Measurements from ENCODE around the gene TPX2.
A peak's percentile ranks its signal among the peaks of the same experiment; 100 is the strongest.

The TPX2 gene

GRCh38 chr20:31704225-31705119 lies 34.6 kb upstream of the TPX2 start:
- Mint-ChIP-seq H3K36me3 (peaks cover 67% of the 10 kb centered on the region), H3K27me3 (no peaks in the 10 kb centered on the region), H3K4me3 (no peak overlapping the region), H3K27ac (peak overlapping the region; percentile 77), H3K4me1 (peaks cover 76% of the 10 kb centered on the region), H3K9me3 (no peaks in the 10 kb centered on the region)
- no peak for ATAC-seq

- H3K4me3 Mint-ChIP-seq, result no peak overlapping the region
- peak overlapping the region; percentile 77 for H3K27ac Mint-ChIP-seq
- ATAC-seq, result no peak
- H3K4me1 Mint-ChIP-seq, result peaks cover 75% of the 10 kb centered on the region
- peaks cover 69% of the 10 kb centered on the region for H3K36me3 Mint-ChIP-seq
- H3K27me3 Mint-ChIP-seq, result no peaks in the 10 kb centered on the region
- H3K9me3 Mint-ChIP-seq, result no peaks in the 10 kb centered on the region
Observed at GRCh38 chr20:31705191-31705590, 33.9 kb upstream of the TPX2 start.

- peaks cover 67% of the 10 kb centered on the region for H3K36me3 Mint-ChIP-seq
- peaks cover 75% of the 10 kb centered on the region for H3K4me1 Mint-ChIP-seq
- H3K4me3 Mint-ChIP-seq, result peak overlapping the region; percentile 21
- peak overlapping the region; percentile 77 for H3K27ac Mint-ChIP-seq
- no peaks in the 10 kb centered on the region for H3K9me3 Mint-ChIP-seq
- ATAC-seq, result peak; percentile 89
- no peaks in the 10 kb centered on the region for H3K27me3 Mint-ChIP-seq
Observed at GRCh38 chr20:31705598-31706597, 33.2 kb upstream of the TPX2 start.

- peak overlapping the region; percentile 21 for H3K4me3 Mint-ChIP-seq
- ATAC-seq, result no peak
- H3K9me3 Mint-ChIP-seq, result no peaks in the 10 kb centered on the region
- H3K27me3 Mint-ChIP-seq, result no peaks in the 10 kb centered on the region
- H3K27ac Mint-ChIP-seq, result peak overlapping the region; percentile 77
- peaks cover 76% of the 10 kb centered on the region for H3K4me1 Mint-ChIP-seq
- H3K36me3 Mint-ChIP-seq, result peaks cover 66% of the 10 kb centered on the region
Observed at GRCh38 chr20:31706607-31707257, 32.4 kb upstream of the TPX2 start.

GRCh38 chr20:31707258-31707615 lies 31.9 kb upstream of the TPX2 start:
- Mint-ChIP-seq H3K4me1 (peaks cover 73% of the 10 kb centered on the region), H3K36me3 (peaks cover 61% of the 10 kb centered on the region), H3K27ac (peak overlapping the region; percentile 77)

GRCh38 chr20:31707994-31708735 lies 30.9 kb upstream of the TPX2 start:
- H3K4me3 Mint-ChIP-seq, result no peak overlapping the region

More at GRCh38 chr20:31707258-31707615, 31.9 kb upstream of the TPX2 start:
- ATAC-seq, result no peak
- Mint-ChIP-seq H3K27me3 (no peaks in the 10 kb centered on the region), H3K9me3 (no peaks in the 10 kb centered on the region), H3K4me3 (no peak overlapping the region)

GRCh38 chr20:31708736-31709534 lies 30.2 kb upstream of the TPX2 start:
- Mint-ChIP-seq H3K4me1 (peaks cover 90% of the 10 kb centered on the region), H3K27ac (peak overlapping the region; percentile 6), H3K9me3 (no peaks in the 10 kb centered on the region), H3K36me3 (peaks cover 76% of the 10 kb centered on the region), H3K27me3 (no peaks in the 10 kb centered on the region), H3K4me3 (no peak overlapping the region)
- ATAC-seq, result no peak

More at GRCh38 chr20:31707994-31708735, 30.9 kb upstream of the TPX2 start:
- H3K36me3 Mint-ChIP-seq, result peaks cover 69% of the 10 kb centered on the region
- no peaks in the 10 kb centered on the region for H3K9me3 Mint-ChIP-seq
- ATAC-seq, result no peak
- no peaks in the 10 kb centered on the region for H3K27me3 Mint-ChIP-seq
- no peak overlapping the region for H3K27ac Mint-ChIP-seq
- H3K4me1 Mint-ChIP-seq, result peaks cover 82% of the 10 kb centered on the region

- no peak for ATAC-seq
- peak overlapping the region; percentile 33 for H3K27ac Mint-ChIP-seq
- H3K36me3 Mint-ChIP-seq, result peaks cover 80% of the 10 kb centered on the region
- peak overlapping the region; percentile 19 for H3K4me3 Mint-ChIP-seq
- no peaks in the 10 kb centered on the region for H3K9me3 Mint-ChIP-seq
- no peaks in the 10 kb centered on the region for H3K27me3 Mint-ChIP-seq
- H3K4me1 Mint-ChIP-seq, result peaks cover 90% of the 10 kb centered on the region
Observed at GRCh38 chr20:31709939-31710338, 29.2 kb upstream of the TPX2 start.

- H3K4me3 Mint-ChIP-seq, result peak overlapping the region; percentile 23
Observed at GRCh38 chr20:31710423-31711108, 28.5 kb upstream of the TPX2 start.

GRCh38 chr20:31711179-31712111 lies 27.6 kb upstream of the TPX2 start:
- Mint-ChIP-seq H3K27ac (no peak overlapping the region), H3K36me3 (peaks cover 83% of the 10 kb centered on the region), H3K9me3 (no peaks in the 10 kb centered on the region), H3K27me3 (no peaks in the 10 kb centered on the region), H3K4me3 (no peak overlapping the region), H3K4me1 (peaks cover 90% of the 10 kb centered on the region)
- no peak for ATAC-seq

More at GRCh38 chr20:31710423-31711108, 28.5 kb upstream of the TPX2 start:
- H3K4me1 Mint-ChIP-seq, result peaks cover 90% of the 10 kb centered on the region
- no peak for ATAC-seq
- no peaks in the 10 kb centered on the region for H3K27me3 Mint-ChIP-seq
- H3K36me3 Mint-ChIP-seq, result peaks cover 83% of the 10 kb centered on the region
- H3K27ac Mint-ChIP-seq, result peak overlapping the region; percentile 33
- no peaks in the 10 kb centered on the region for H3K9me3 Mint-ChIP-seq

- Mint-ChIP-seq H3K36me3 (peaks cover 83% of the 10 kb centered on the region), H3K27ac (peak overlapping the region; percentile 72), H3K9me3 (no peaks in the 10 kb centered on the region), H3K4me3 (no peak overlapping the region), H3K4me1 (peaks cover 90% of the 10 kb centered on the region), H3K27me3 (no peaks in the 10 kb centered on the region)
- ATAC-seq, result no peak
Observed at GRCh38 chr20:31712112-31712553, 27.0 kb upstream of the TPX2 start.

- Mint-ChIP-seq H3K4me1 (peaks cover 94% of the 10 kb centered on the region), H3K9me3 (no peaks in the 10 kb centered on the region), H3K4me3 (peak overlapping the region; percentile 55), H3K27ac (peak overlapping the region; percentile 72), H3K27me3 (no peaks in the 10 kb centered on the region), H3K36me3 (peaks cover 80% of the 10 kb centered on the region)
- no peak for ATAC-seq
Observed at GRCh38 chr20:31712564-31713311, 26.4 kb upstream of the TPX2 start.
